ENCODE results near the gene GJD3. TPM values are rescaled to one million over a fixed set of nuclear protein-coding genes. Genes with fewer than 3 reads are reported as not detected.
A peak's percentile ranks its signal among the peaks of the same experiment; 100 is the strongest.
"Not testable (repeated sequence)": the region's sequence is repeated elsewhere in the genome, so short reads cannot be mapped to it uniquely, and the experiment has no call there.

Gene GJD3, protein sequence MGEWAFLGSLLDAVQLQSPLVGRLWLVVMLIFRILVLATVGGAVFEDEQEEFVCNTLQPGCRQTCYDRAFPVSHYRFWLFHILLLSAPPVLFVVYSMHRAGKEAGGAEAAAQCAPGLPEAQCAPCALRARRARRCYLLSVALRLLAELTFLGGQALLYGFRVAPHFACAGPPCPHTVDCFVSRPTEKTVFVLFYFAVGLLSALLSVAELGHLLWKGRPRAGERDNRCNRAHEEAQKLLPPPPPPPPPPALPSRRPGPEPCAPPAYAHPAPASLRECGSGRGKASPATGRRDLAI
- not detected for total RNA-seq (2013)
- polyA plus RNA-seq (not detected), polyA minus RNA-seq (0.28 and 0.40 TPM in 2 replicates), total RNA-seq (0 to 0.92 (median 0) reads per million in 11 experiments)

- no peak within 1 kb of the TSS for H3K9ac ChIP-seq (ENCODE audit: insufficient read depth, low read length, poor library complexity, severe bottlenecking)
- no peak for DNase-seq
- H3K36me3 Mint-ChIP-seq = no peaks in the 10 kb centered on the region
- TF ChIP-seq, protein P1, sequence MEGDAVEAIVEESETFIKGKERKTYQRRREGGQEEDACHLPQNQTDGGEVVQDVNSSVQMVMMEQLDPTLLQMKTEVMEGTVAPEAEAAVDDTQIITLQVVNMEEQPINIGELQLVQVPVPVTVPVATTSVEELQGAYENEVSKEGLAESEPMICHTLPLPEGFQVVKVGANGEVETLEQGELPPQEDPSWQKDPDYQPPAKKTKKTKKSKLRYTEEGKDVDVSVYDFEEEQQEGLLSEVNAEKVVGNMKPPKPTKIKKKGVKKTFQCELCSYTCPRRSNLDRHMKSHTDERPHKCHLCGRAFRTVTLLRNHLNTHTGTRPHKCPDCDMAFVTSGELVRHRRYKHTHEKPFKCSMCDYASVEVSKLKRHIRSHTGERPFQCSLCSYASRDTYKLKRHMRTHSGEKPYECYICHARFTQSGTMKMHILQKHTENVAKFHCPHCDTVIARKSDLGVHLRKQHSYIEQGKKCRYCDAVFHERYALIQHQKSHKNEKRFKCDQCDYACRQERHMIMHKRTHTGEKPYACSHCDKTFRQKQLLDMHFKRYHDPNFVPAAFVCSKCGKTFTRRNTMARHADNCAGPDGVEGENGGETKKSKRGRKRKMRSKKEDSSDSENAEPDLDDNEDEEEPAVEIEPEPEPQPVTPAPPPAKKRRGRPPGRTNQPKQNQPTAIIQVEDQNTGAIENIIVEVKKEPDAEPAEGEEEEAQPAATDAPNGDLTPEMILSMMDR (IDR thresholded peaks at IDR 0.05) = no peak
- H3K9me3 Mint-ChIP-seq = peaks cover 0 to 2% (median 0%) of the 10 kb centered on the region in 7 donors
- peak within 1 kb of the TSS; percentile 89 for H3K4me2 ChIP-seq (replicated peaks; ENCODE audit: extremely low read depth, low read length, poor library complexity, severe bottlenecking)
- peaks cover 0 to 35% of the 10 kb centered on the region in 2 donors for H3K27me3 ChIP-seq (ENCODE audit: control insufficient read depth in 2 of 2, insufficient read depth in 2 of 2, low read length in 2 of 2)
- intact Hi-C loops (cut with micrococcal nuclease) = loop anchor here in 1 of 2 donors (5.0 kb wide), 2 partner anchors 38 to 168 kb away; no protein-coding TSS in a partner anchor
- H3K4me1 Mint-ChIP-seq = peaks cover 8% of the 10 kb centered on the region
- peak within 1 kb of the TSS; percentile 77 for H2AFZ ChIP-seq (ENCODE audit: insufficient read depth, low read depth, low read length, poor library complexity, severe bottlenecking)
- H3K4me1 ChIP-seq (ENCODE audit: control insufficient read depth in 1 of 2, insufficient read depth in 2 of 2, low read length in 2 of 2) = peaks cover 9 to 21% of the 10 kb centered on the region in 2 donors
- H3K4me3 Mint-ChIP-seq = peak within 1 kb of the TSS; percentile 78 to 92
- H3K36me3 ChIP-seq (replicated peaks in 1 of 2; ENCODE audit: control insufficient read depth in 1 of 2, insufficient read depth in 2 of 2, low read length in 2 of 2) = no peaks in the 10 kb centered on the region
- 91% methylated on average over 6 of the region's 22 CpGs for WGBS (ENCODE audit: insufficient coverage)
- H3K27me3 Mint-ChIP-seq (ENCODE audit: low read depth in 3 of 3) = peaks cover 37 to 45% (median 44%) of the 10 kb centered on the region in 3 donors
- no peaks in the 10 kb centered on the region for H3K9me3 ChIP-seq (replicated peaks in 1 of 2; ENCODE audit: control insufficient read depth in 1 of 2, insufficient read depth in 1 of 2, low read length in 2 of 2)
- H3K27ac ChIP-seq (ENCODE audit: low read depth in 1 of 2, low read length in 2 of 2) = no peak within 1 kb of the TSS
- no peaks in the 10 kb centered on the region for H4K20me1 ChIP-seq (ENCODE audit: insufficient read depth, low read length)
- H3K27ac Mint-ChIP-seq = no peak within 1 kb of the TSS
- peak within 1 kb of the TSS in 2 of 3 experiments; percentile 25 to 74 for H3K4me3 ChIP-seq (replicated peaks in 1 of 3; ENCODE audit: low read depth in 2 of 3, low read length in 3 of 3)
- no peaks in the 10 kb centered on the region for H3K79me2 ChIP-seq (ENCODE audit: insufficient read depth, low read length)
These were observed at the start of gene GJD3 for GRCh38 chr17:40364121-40364861. Gene GJD3 (minus strand): TSS chr17:40364737. CDS start chr17:40363815, 922 bp downstream.

- WGBS (ENCODE audit: insufficient coverage) = 100% methylated on average over 2 of the region's 4 CpGs
- not testable (repeated sequence) for H4K20me1 ChIP-seq (ENCODE audit: insufficient read depth, low read length); H3K9me3 ChIP-seq (replicated peaks in 1 of 2; ENCODE audit: control insufficient read depth in 1 of 2, insufficient read depth in 1 of 2, low read length in 2 of 2); DNase-seq; H3K4me3 Mint-ChIP-seq; H3K27ac ChIP-seq (ENCODE audit: low read depth in 1 of 2, low read length in 2 of 2); H3K9ac ChIP-seq (ENCODE audit: insufficient read depth, low read length, poor library complexity, severe bottlenecking); H3K9me3 Mint-ChIP-seq; H3K27me3 ChIP-seq (ENCODE audit: control insufficient read depth in 2 of 2, insufficient read depth in 2 of 2, low read length in 2 of 2); H3K4me3 ChIP-seq (replicated peaks in 1 of 3; ENCODE audit: low read depth in 2 of 3, low read length in 3 of 3); H2AFZ ChIP-seq (ENCODE audit: insufficient read depth, low read depth, low read length, poor library complexity, severe bottlenecking); H3K27me3 Mint-ChIP-seq (ENCODE audit: low read depth in 3 of 3); H3K4me2 ChIP-seq (replicated peaks; ENCODE audit: extremely low read depth, low read length, poor library complexity, severe bottlenecking)
- peaks cover 71% of the 10 kb centered on the region for H3K79me2 ChIP-seq (ENCODE audit: insufficient read depth, low read length)
- Mint-ChIP-seq H3K4me1 (peaks cover 26% of the 10 kb centered on the region), H3K36me3 (peaks cover 11 to 33% of the 10 kb centered on the region in 2 donors), H3K27ac (peak overlapping the region in 3 of 7 donors; percentile 30 to 68 (median 65))
- peaks cover 30 to 38% of the 10 kb centered on the region in 2 donors for H3K4me1 ChIP-seq (ENCODE audit: control insufficient read depth in 1 of 2, insufficient read depth in 2 of 2, low read length in 2 of 2)
- H3K36me3 ChIP-seq (replicated peaks in 1 of 2; ENCODE audit: control insufficient read depth in 1 of 2, insufficient read depth in 2 of 2, low read length in 2 of 2) = peaks cover 8 to 39% of the 10 kb centered on the region in 2 donors
- intact Hi-C loops (cut with micrococcal nuclease) = loop anchor here (5.0 to 10.0 kb wide), 2 partner anchors 112 to 210 kb away; no protein-coding TSS in a partner anchor
These were observed 49.8 kb upstream of the GJD3 start for GRCh38 chr17:40414312-40414711.

Data from CD14-positive monocyte (primary cell).